Mammary epithelial cell (primary cell): ENCODE measurements around the gene TNFSF12.

Experiments used
- CTCF ChIP-seq, 2 donors: IDR thresholded peaks in 1 of 2; conservative IDR thresholded peaks in 1 of 2; 2 replicates each; pipeline ENCODE4 v1.5.1; 2011 to 2012; ENCODE audit warnings: inconsistent platforms in 2 of 2, low read length in 2 of 2, mild to moderate bottlenecking in 2 of 2, control low read depth in 1 of 2, low read depth in 1 of 2; ENCODE audit not compliant: insufficient read depth in 1 of 2; ENCODE audit errors: extremely low read depth in 1 of 2
- EZH2 ChIP-seq: IDR thresholded peaks from 2 replicates; pipeline ENCODE4 v1.6.1; 2012; ENCODE audit warnings: low read length, inconsistent platforms, borderline replicate concordance

GRCh38 chr17:7515911-7516610 lies 32.8 kb upstream of the TNFSF12 start:
- no peak for TF ChIP-seq CTCF (conservative IDR thresholded peaks at IDR 0.05 in 1 of 2, IDR thresholded peaks at IDR 0.05 in 1 of 2; ENCODE audit: extremely low read depth in 1 of 2, insufficient read depth in 1 of 2, low read depth in 1 of 2, low read length in 2 of 2)
- TF ChIP-seq EZH2 = no peak
